BJ (cell line): ENCODE measurements around the gene EYA3. TPM values are rescaled to one million over a fixed set of nuclear protein-coding genes. Genes with fewer than 3 reads are reported as not detected.

Experiments used
- CTCF ChIA-PET: fragments of 350-600 bp; formaldehyde crosslinking; extraction: SDS; loops from one replicate; lab custom pipeline; 2021; ENCODE audit warnings: antibody characterized with exemption, inconsistent platforms; lab: Yijun Ruan, JAX
- POLR2A ChIA-PET: fragments of 300-600 bp; sonication (Branson Sonifier 250); formaldehyde crosslinking; extraction: SDS; loops from one replicate; lab custom pipeline; 2021; ENCODE audit warnings: antibody characterized with exemption; lab: Charles Lee
- DNase-seq: peaks from one replicate; pipeline ENCODE4 v3.0.0-alpha.2; 2011; ENCODE audit warnings: low read depth
- H3K27me3 ChIP-seq: 2 replicates; pipeline ENCODE4 v1.6.0; 2011; ENCODE audit warnings: low read length; ENCODE audit not compliant: control insufficient read depth, insufficient read depth
- H3K36me3 ChIP-seq: 2 replicates; pipeline ENCODE4 v1.5.1; 2011; ENCODE audit warnings: low read length; ENCODE audit not compliant: control insufficient read depth, insufficient read depth
- H3K4me3 ChIP-seq: 2 replicates; pipeline ENCODE4 v1.5.1; 2011; ENCODE audit warnings: low read depth, mild to moderate bottlenecking, control low read depth, low read length
- polyA plus RNA-seq: library from polyadenylated mRNA; depleted of rRNA; stranded (reverse); fragments of >200 nt; gene quantifications from 2 replicates; pipeline ENCODE4 v1.2.3, GENCODE V29; 2011
- TF ChIP-seq, protein P1 (sequence below): IDR thresholded peaks from 2 replicates; pipeline ENCODE4 v1.5.1; 2011; ENCODE audit warnings: low read depth, mild to moderate bottlenecking, control low read depth, inconsistent platforms, low read length, moderate library complexity; ENCODE audit not compliant: insufficient read depth

Gene EYA3
- polyA plus RNA-seq, 1 experiment: 8.6 TPM

DNA sequence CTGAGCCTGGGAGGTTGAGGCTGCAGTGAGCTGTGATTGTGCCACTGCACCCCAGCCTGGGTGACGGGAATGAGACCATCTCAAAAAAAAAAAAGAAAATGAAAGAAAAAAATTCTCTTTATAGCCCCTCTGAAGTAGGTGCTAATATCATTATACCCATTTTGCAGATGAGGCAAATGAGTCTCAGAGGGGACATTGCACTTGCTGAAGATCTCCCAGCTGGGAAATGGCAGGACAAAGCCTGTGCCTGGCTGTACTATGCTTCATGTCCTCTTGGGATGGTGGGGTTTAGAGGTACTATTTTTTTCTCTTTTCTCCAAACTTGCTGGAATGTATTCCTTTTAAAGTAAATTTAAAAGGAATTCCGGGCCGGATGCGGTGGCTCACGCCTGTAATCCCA, 152.0 kb downstream of the EYA3 start:
- Histone ChIP-seq H3K27me3 (peaks cover 3% of the 10 kb centered on the region), H3K4me3 (no peak overlapping the region), H3K36me3 (no peaks in the 10 kb centered on the region)
- POLR2A ChIA-PET: no interaction called here
- CTCF ChIA-PET: interaction anchor here (1.6 kb wide), 1 partner anchor 21 kb away, joined by 6 read pairs; no protein-coding TSS in a partner anchor
- no peak for DNase-seq
- TF ChIP-seq, protein P1, sequence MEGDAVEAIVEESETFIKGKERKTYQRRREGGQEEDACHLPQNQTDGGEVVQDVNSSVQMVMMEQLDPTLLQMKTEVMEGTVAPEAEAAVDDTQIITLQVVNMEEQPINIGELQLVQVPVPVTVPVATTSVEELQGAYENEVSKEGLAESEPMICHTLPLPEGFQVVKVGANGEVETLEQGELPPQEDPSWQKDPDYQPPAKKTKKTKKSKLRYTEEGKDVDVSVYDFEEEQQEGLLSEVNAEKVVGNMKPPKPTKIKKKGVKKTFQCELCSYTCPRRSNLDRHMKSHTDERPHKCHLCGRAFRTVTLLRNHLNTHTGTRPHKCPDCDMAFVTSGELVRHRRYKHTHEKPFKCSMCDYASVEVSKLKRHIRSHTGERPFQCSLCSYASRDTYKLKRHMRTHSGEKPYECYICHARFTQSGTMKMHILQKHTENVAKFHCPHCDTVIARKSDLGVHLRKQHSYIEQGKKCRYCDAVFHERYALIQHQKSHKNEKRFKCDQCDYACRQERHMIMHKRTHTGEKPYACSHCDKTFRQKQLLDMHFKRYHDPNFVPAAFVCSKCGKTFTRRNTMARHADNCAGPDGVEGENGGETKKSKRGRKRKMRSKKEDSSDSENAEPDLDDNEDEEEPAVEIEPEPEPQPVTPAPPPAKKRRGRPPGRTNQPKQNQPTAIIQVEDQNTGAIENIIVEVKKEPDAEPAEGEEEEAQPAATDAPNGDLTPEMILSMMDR: no peak

DNA sequence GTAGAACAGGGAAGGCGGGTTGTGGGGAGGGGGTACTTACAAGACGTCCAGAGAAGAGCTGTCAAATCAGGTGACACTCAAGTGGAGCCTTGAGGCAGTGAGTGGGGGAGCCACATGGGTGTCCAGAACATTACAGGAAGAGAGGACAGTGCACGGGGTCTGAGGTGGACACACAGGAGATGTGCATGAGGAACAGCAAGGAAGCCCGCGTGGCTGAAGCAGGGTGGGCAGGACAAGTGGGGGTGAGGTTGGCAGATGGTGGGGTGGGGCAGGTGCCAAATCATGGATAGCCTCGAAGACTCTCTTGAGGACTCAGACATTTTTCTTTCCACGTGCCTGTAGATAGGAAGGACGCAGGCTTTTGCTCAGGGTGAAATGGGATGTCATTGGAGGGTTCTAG, 152.7 kb downstream of the EYA3 start:
- CTCF ChIA-PET: no interaction called here

DNA sequence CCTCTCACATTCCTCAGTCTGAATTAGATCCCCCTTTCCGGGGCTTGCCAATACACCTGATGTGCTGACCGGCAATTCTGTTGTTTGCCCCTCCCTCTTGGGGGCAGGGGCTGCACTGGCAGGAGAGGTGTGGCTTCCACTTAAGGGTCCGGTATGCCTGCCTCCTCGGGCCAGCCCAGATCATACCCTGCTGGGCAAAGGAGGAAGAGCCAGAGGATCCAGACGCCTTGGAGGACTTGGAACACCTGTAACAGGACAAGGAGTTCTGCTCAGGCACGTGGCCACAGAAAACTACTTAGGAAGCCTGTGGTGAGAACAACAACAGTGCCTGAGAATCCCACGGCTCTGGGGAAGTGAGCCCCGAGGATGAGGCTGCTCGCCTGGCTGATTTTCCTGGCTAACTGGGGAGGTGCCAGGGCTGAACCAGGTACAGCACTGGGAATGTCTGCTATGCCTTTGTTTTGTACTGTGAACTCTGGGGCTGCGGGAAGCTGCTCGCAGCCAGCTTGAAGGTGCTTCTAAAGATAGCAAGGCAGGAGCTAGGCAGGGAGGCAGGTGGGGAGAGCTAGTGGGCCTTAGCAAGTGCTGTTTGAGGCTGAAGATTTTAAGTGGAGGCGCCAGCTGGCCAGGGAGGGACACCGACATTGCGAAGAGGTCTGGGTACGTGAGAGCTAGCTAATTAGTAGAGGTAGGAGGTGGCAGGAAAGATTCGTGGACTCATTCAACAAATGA, 153.4 kb downstream of the EYA3 start, which contains the start of gene SMPDL3B:
SMPDL3B (plus strand) TSS at position 183 of the 732 bp plus-strand sequence; CDS start at position 367, 184 bp downstream.
- DNase-seq: no peak
- POLR2A ChIA-PET: no interaction called here

More for the DNA sequence above, 152.7 kb downstream of the EYA3 start:
- Histone ChIP-seq H3K27me3 (peaks cover 3% of the 10 kb centered on the region), H3K36me3 (no peaks in the 10 kb centered on the region), H3K4me3 (no peak overlapping the region)
- no peak for DNase-seq
- POLR2A ChIA-PET: no interaction called here
- TF ChIP-seq, protein P1: no peak

DNA sequence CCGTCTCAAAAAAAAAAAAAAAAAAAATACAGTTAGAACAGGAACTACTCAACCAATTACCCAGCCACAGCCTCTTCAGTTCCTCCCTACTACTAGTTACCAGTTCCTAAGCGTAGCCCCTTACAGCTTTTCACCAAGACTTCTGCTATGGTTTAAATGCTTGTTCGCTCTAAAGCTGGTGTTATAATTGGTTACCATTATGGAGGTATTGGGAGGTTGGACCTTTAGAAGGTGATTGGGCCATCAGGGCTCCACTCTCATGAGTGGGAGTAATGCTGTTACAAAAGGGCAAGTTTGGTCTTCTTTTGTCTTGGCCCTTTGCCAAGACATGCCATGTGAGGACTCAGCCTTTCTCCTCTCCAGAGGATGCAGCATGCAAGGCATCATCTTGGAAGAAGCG, 156.7 kb downstream of the EYA3 start:
- ChIA-PET CTCF (interaction anchor here (0.5 to 1.3 kb wide), 2 partner anchors 74 to 94 kb away, joined by 3 to 6 read pairs; no protein-coding TSS in a partner anchor), POLR2A (no interaction called here)
- Histone ChIP-seq H3K27me3 (no peaks in the 10 kb centered on the region; the same call in none of the 2 replicates), H3K4me3 (no peak overlapping the region), H3K36me3 (no peaks in the 10 kb centered on the region)
- TF ChIP-seq, protein P1: no peak
- no peak for DNase-seq

More for the DNA sequence above, 153.4 kb downstream of the EYA3 start, which contains the start of gene SMPDL3B:
- CTCF ChIA-PET: no interaction called here
- Histone ChIP-seq H3K36me3 (no peaks in the 10 kb centered on the region), H3K27me3 (peaks cover 3% of the 10 kb centered on the region), H3K4me3 (no peak within 1 kb of the TSS)
- TF ChIP-seq, protein P1: no peak

DNA sequence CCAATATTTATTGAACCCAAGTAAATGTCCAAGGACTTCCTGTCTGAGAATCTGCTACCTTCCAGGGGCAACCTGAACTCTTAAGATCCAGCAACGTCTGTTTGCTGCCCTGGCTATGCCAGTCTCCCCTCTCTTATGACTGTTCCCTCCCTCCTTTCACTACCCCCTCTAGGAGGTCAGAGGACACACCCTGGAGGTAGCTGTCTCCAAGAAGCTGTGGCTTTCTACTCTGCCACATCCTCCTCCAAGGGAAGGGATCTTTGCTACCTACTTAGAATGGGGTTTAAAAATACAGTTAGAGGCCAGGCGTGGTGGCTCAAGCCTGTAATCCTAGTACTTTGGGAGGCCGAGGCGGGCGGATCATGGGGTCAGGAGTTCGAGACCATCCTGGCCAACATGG, 157.2 kb downstream of the EYA3 start:
- CTCF ChIA-PET: no interaction called here
- POLR2A ChIA-PET: no interaction called here
- TF ChIP-seq, protein P1: no peak

More for the DNA sequence above, 157.2 kb downstream of the EYA3 start:
- Histone ChIP-seq H3K4me3 (no peak overlapping the region), H3K36me3 (no peaks in the 10 kb centered on the region), H3K27me3 (peaks cover 3% of the 10 kb centered on the region)
- no peak for DNase-seq
